Measurements from ENCODE around the gene IQSEC1.

The IQSEC1 gene

DNA sequence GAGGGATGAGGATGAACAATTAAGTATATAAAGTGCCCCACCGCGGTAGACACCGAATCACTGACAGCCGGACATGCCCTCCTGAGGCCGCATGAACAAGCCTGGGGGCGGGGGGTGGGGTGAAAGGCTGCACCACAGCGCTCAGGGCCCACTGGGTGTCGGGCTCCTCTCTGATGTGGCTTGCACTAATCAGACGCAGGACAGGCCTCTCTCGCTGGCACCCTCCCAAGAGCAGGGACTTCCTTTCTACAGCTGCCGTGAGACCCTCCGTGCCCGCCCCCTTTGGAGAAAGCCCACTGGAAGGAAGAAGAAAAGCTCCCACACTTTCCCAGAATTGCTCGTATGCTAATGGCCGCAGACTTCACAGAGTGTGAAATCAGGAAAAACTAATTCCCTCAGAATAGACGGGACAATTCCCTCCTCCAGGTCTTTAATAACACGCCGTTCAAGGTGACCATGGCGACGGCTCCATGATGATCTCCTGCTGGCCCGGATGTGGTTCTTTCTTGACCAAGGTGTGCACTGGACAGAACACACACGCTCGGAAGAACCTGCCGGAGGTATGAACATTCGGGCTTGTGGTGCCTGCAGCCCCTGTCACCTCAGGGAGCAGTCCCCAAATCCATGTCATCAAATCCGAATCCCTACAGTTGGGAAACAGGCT is 32.0 kb downstream of the IQSEC1 start:
- Histone ChIP-seq H3K4me1 (no peaks in the 10 kb centered on the region), H3K9me3 (no peaks in the 10 kb centered on the region), H3K4me3 (no peak overlapping the region), H3K36me3 (no peaks in the 10 kb centered on the region), H3K27ac (no peak overlapping the region), H3K27me3 (no peaks in the 10 kb centered on the region)
- TF ChIP-seq, protein P1, sequence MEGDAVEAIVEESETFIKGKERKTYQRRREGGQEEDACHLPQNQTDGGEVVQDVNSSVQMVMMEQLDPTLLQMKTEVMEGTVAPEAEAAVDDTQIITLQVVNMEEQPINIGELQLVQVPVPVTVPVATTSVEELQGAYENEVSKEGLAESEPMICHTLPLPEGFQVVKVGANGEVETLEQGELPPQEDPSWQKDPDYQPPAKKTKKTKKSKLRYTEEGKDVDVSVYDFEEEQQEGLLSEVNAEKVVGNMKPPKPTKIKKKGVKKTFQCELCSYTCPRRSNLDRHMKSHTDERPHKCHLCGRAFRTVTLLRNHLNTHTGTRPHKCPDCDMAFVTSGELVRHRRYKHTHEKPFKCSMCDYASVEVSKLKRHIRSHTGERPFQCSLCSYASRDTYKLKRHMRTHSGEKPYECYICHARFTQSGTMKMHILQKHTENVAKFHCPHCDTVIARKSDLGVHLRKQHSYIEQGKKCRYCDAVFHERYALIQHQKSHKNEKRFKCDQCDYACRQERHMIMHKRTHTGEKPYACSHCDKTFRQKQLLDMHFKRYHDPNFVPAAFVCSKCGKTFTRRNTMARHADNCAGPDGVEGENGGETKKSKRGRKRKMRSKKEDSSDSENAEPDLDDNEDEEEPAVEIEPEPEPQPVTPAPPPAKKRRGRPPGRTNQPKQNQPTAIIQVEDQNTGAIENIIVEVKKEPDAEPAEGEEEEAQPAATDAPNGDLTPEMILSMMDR (IDR thresholded peaks at IDR 0.05), result no peak
- no peak for DNase-seq
- intact Hi-C loops (cut with DNase I; ENCODE audit: low total_unique reads), result no loop called here

GRCh38 chr3:13040361-13041074 is 32.7 kb downstream of the IQSEC1 start:
- no peak for DNase-seq
- intact Hi-C loops (cut with DNase I; ENCODE audit: low total_unique reads), result no loop called here
- no peaks in the 10 kb centered on the region for H3K4me1 ChIP-seq
- TF ChIP-seq, protein P1 (IDR thresholded peaks at IDR 0.05), result no peak
- no peaks in the 10 kb centered on the region for H3K9me3 ChIP-seq
- H3K4me3 ChIP-seq, result no peak overlapping the region
- no peak overlapping the region for H3K27ac ChIP-seq
- no peaks in the 10 kb centered on the region for H3K36me3 ChIP-seq
- no peaks in the 10 kb centered on the region for H3K27me3 ChIP-seq

GRCh38 chr3:13039213-13039896 is 33.9 kb downstream of the IQSEC1 start:
- TF ChIP-seq, protein P1 (IDR thresholded peaks at IDR 0.05), result no peak
- Histone ChIP-seq H3K27ac (no peak overlapping the region), H3K4me1 (peaks cover 0 to 8% (median 6%) of the 10 kb centered on the region in 4 donors), H3K4me3 (peak overlapping the region; percentile 32 to 36), H3K36me3 (no peaks in the 10 kb centered on the region), H3K9me3 (no peaks in the 10 kb centered on the region), H3K27me3 (no peaks in the 10 kb centered on the region)
- intact Hi-C loops (cut with DNase I; ENCODE audit: low total_unique reads), result no loop called here
- no peak for DNase-seq

DNA sequence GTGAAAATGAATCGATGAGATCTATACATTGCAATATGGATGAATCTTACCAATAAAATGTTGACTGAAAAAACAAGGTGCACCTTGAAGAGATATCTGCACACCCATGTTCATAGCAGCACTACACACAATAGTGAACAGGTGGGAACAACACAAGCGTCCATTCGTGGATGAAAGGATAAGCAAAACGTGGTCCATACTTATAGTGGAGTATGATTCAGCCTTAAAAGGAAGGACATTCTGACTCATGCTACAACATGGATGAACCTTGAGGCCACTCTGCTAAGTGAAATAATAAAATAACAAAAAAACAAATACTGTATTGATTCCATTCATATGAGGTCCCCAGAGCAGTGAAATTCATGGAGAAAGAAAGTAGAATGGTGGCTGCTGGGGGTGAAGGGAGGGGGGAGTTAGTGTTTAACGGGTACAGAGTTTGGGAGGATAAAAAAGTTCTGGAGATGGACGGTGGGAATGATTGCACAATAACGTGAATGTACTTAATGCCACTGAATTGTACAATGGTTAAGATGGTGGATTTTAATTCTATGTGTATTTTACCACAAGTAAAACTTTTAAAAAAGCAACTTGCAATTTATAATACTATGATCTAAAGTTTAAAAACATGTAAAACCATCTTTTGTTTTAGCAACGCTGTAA is 35.6 kb downstream of the IQSEC1 start:
- TF ChIP-seq, protein P1 (IDR thresholded peaks at IDR 0.05), result no peak
- intact Hi-C loops (cut with DNase I; ENCODE audit: low total_unique reads), result no loop called here
- Histone ChIP-seq H3K4me3 (no peak overlapping the region), H3K4me1 (peaks cover 0 to 9% (median 7%) of the 10 kb centered on the region in 4 donors), H3K27me3 (no peaks in the 10 kb centered on the region), H3K27ac (no peak overlapping the region), H3K9me3 (no peaks in the 10 kb centered on the region), H3K36me3 (no peaks in the 10 kb centered on the region)
- no peak for DNase-seq

DNA sequence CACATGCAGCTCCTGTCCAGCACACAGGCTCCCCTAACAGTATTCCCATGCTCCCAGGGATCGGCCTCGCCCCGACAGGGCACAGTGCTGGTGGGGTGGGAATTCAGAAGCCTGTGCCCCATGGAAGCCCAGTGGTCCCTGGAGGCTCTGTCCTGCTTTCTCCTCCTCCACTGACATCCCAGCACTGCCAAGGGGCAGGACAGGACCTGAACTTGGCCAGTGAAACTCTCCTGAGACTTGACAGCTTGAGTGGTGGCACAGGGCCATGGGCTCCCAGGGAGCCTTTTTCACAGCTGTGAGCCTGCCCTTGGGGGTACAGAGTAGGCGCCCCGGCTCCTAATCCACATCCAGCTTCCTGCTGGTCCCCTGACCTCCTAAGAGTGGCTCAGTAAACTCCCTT is 38.4 kb downstream of the IQSEC1 start:
- Histone ChIP-seq H3K4me1 (peaks cover 0 to 9% (median 7%) of the 10 kb centered on the region in 4 donors), H3K9me3 (no peaks in the 10 kb centered on the region), H3K27me3 (no peaks in the 10 kb centered on the region), H3K4me3 (no peak overlapping the region), H3K36me3 (no peaks in the 10 kb centered on the region), H3K27ac (no peak overlapping the region)
- TF ChIP-seq, protein P1 (IDR thresholded peaks at IDR 0.05), result no peak
- no peak for DNase-seq
- intact Hi-C loops (cut with DNase I; ENCODE audit: low total_unique reads), result no loop called here
